H9 (cell line): Measurements from ENCODE around the gene GADD45A. TPM values are rescaled to one million over a fixed set of nuclear protein-coding genes. Genes with fewer than 3 reads are reported as not detected.

Experiments
- DNase-seq: peaks from one replicate; pipeline ENCODE4 v3.0.0-alpha.2; 2017
- H2AFZ ChIP-seq: one replicate; pipeline ENCODE4 v1.6.1; 2013; ENCODE audit warnings: mild to moderate bottlenecking, low read length, control low read depth, moderate library complexity
- H2AK5ac ChIP-seq: 2 replicates; pipeline ENCODE4 v1.6.1; 2013; ENCODE audit warnings: low read length, control low read depth, mixed read lengths; ENCODE audit not compliant: insufficient read length
- H2BK120ac ChIP-seq: one replicate; pipeline ENCODE4 v1.6.1; 2013; ENCODE audit warnings: low read depth, mild to moderate bottlenecking, low read length, control low read depth, inconsistent platforms; ENCODE audit not compliant: poor library complexity, severe bottlenecking
- H2BK12ac ChIP-seq: 2 replicates; pipeline ENCODE4 v1.6.1; 2013; ENCODE audit warnings: low read length, control low read depth, mixed read lengths, low read depth; ENCODE audit not compliant: insufficient read length
- H2BK15ac ChIP-seq: 2 replicates; pipeline ENCODE4 v1.6.1; 2013; ENCODE audit warnings: low read depth, low read length, control low read depth
- H2BK20ac ChIP-seq: one replicate; pipeline ENCODE4 v1.6.1; 2013; ENCODE audit warnings: low read depth, mild to moderate bottlenecking, low read length, control low read depth, inconsistent platforms; ENCODE audit not compliant: poor library complexity, severe bottlenecking
- H2BK5ac ChIP-seq: 2 replicates; pipeline ENCODE4 v1.6.1; 2013; ENCODE audit warnings: low read length, control low read depth, mixed read lengths; ENCODE audit not compliant: insufficient read length
- H3K14ac ChIP-seq: 2 replicates; pipeline ENCODE4 v1.6.1; 2013; ENCODE audit warnings: low read length, control low read depth; ENCODE audit not compliant: insufficient read depth
- H3K18ac ChIP-seq: 2 replicates; pipeline ENCODE4 v1.6.1; 2013; ENCODE audit warnings: low read depth, mild to moderate bottlenecking, mixed read lengths, low read length, control low read depth; ENCODE audit not compliant: insufficient read length
- H3K23ac ChIP-seq: 2 replicates; pipeline ENCODE4 v1.6.1; 2013; ENCODE audit warnings: low read length, control low read depth, mixed read lengths, low read depth; ENCODE audit not compliant: insufficient read length
- H3K23me2 ChIP-seq: 2 replicates; pipeline ENCODE4 v1.6.1; 2013; ENCODE audit warnings: low read depth, mild to moderate bottlenecking, mixed read lengths, low read length, control low read depth; ENCODE audit not compliant: insufficient read length, poor library complexity, severe bottlenecking
- H3K27ac ChIP-seq: 2 replicates; pipeline ENCODE4 v1.5.1; 2013; ENCODE audit warnings: low read length, control low read depth, mixed read lengths, low read depth; ENCODE audit not compliant: insufficient read length
- H3K27me3 ChIP-seq: 2 replicates; pipeline ENCODE4 v1.6.1; 2013; ENCODE audit warnings: low read length, control low read depth, inconsistent platforms; ENCODE audit not compliant: insufficient read depth
- H3K4ac ChIP-seq: 2 replicates; pipeline ENCODE4 v1.6.1; 2013; ENCODE audit warnings: low read depth, mild to moderate bottlenecking, control low read depth, inconsistent platforms, low read length, moderate library complexity
- H3K4me1 ChIP-seq: 2 replicates; pipeline ENCODE4 v1.6.1; 2013; ENCODE audit warnings: low read length, control low read depth, inconsistent platforms; ENCODE audit not compliant: insufficient read depth
- H3K4me2 ChIP-seq: 2 replicates; pipeline ENCODE4 v1.6.1; 2013; ENCODE audit warnings: low read length, control low read depth, mixed read lengths; ENCODE audit not compliant: insufficient read length, insufficient read depth
- H3K56ac ChIP-seq: 2 replicates; pipeline ENCODE4 v1.6.1; 2013; ENCODE audit warnings: low read depth, mild to moderate bottlenecking, mixed read lengths, low read length, control low read depth; ENCODE audit not compliant: insufficient read length
- H3K79me1 ChIP-seq: 2 replicates; pipeline ENCODE4 v1.6.1; 2013; ENCODE audit warnings: low read depth, mild to moderate bottlenecking, moderate library complexity, low read length, control low read depth, inconsistent platforms; ENCODE audit not compliant: insufficient read depth, poor library complexity, severe bottlenecking
- H3K79me2 ChIP-seq: 2 replicates; pipeline ENCODE4 v1.6.1; 2013; ENCODE audit warnings: low read length, control low read depth, inconsistent platforms; ENCODE audit not compliant: insufficient read depth
- H3K9ac ChIP-seq: 2 replicates; pipeline ENCODE4 v1.6.1; 2013; ENCODE audit warnings: low read length, control low read depth, mixed read lengths; ENCODE audit not compliant: insufficient read length; ENCODE audit errors: extremely low read depth
- H3K9me3 ChIP-seq: one replicate; pipeline ENCODE4 v1.6.1; 2013; ENCODE audit warnings: low read depth, low read length, inconsistent platforms; ENCODE audit not compliant: control insufficient read depth
- H3T11ph ChIP-seq: one replicate; pipeline ENCODE4 v1.6.1; 2013; ENCODE audit warnings: mild to moderate bottlenecking, low read length, control low read depth, inconsistent platforms
- H4K20me1 ChIP-seq: one replicate; pipeline ENCODE4 v1.6.1; 2013; ENCODE audit not compliant: control insufficient read depth, insufficient read length, insufficient read depth
- H4K5ac ChIP-seq: 2 replicates; pipeline ENCODE4 v1.6.1; 2013; ENCODE audit warnings: low read depth, mild to moderate bottlenecking, mixed read lengths, low read length, control low read depth; ENCODE audit not compliant: insufficient read length
- H4K8ac ChIP-seq: replicated peaks from 2 replicates; pipeline ENCODE4 v1.6.1; 2013; ENCODE audit warnings: low read length, control low read depth, mixed read lengths, low read depth; ENCODE audit not compliant: insufficient read length
- H4K91ac ChIP-seq: 2 replicates; pipeline ENCODE4 v1.6.1; 2013; ENCODE audit warnings: low read depth, mild to moderate bottlenecking, moderate library complexity, mixed read lengths, low read length, control low read depth; ENCODE audit not compliant: insufficient read length
- H3K27ac Mint-ChIP-seq, 3 experiments: 2 replicates in 2 of 3; 3 replicates in 1 of 3; pipeline ENCODE4 v1.8.0; 2020 to 2021; ENCODE audit warnings: mixed read lengths in 3 of 3, mild to moderate bottlenecking in 1 of 3, moderate library complexity in 1 of 3
- H3K27me3 Mint-ChIP-seq: 2 replicates; pipeline ENCODE4 v1.8.0; 2021; ENCODE audit warnings: low read depth, mild to moderate bottlenecking, moderate library complexity, mixed read lengths
- H3K36me3 Mint-ChIP-seq, 3 experiments: 2 replicates in 2 of 3; 3 replicates in 1 of 3; pipeline ENCODE4 v1.8.0; 2020 to 2021; ENCODE audit warnings: low read depth in 3 of 3, mixed read lengths in 3 of 3; ENCODE audit not compliant: insufficient read depth in 1 of 3
- H3K4me1 Mint-ChIP-seq, 2 experiments: 2 replicates each; pipeline ENCODE4 v1.8.0; 2020; ENCODE audit warnings: mixed read lengths in 2 of 2
- H3K4me3 Mint-ChIP-seq, 2 experiments: 2 replicates in 1 of 2; 3 replicates in 1 of 2; pipeline ENCODE4 v1.8.0; 2020 to 2021; ENCODE audit warnings: mild to moderate bottlenecking in 2 of 2, mixed read lengths in 2 of 2, moderate library complexity in 1 of 2
- H3K9me3 Mint-ChIP-seq, 2 experiments: 2 replicates in 1 of 2; 3 replicates in 1 of 2; pipeline ENCODE4 v1.8.0; 2020; ENCODE audit warnings: mild to moderate bottlenecking in 2 of 2, mixed read lengths in 2 of 2, moderate library complexity in 1 of 2
- WGBS: extraction: QIAGEN DNeasy Blood & Tissue Kit; methylation state at CpG from one replicate; pipeline ENCODE4 v1.1.7; 2013; ENCODE audit warnings: missing lambda C conversion rate, low lambda C conversion rate, mixed read lengths; ENCODE audit not compliant: insufficient read length; ENCODE audit errors: extremely low coverage; 5-methylcytosine and 5-hydroxymethylcytosine counted together
- total RNA-seq: library from RNA; stranded (reverse); gene quantifications from 2 replicates; pipeline ENCODE4 v1.2.1, GENCODE V29; 2021
- TF ChIP-seq, protein P1 (sequence below): fragments of 200-600 bp; sonication (generic); conservative IDR thresholded peaks from 3 replicates; pipeline ENCODE4 v1.8.0; 2021; ENCODE audit warnings: antibody characterized with exemption, mild to moderate bottlenecking

The GADD45A gene
- total RNA-seq, 1 experiment from 2014 or later: 22.8 TPM

DNA sequence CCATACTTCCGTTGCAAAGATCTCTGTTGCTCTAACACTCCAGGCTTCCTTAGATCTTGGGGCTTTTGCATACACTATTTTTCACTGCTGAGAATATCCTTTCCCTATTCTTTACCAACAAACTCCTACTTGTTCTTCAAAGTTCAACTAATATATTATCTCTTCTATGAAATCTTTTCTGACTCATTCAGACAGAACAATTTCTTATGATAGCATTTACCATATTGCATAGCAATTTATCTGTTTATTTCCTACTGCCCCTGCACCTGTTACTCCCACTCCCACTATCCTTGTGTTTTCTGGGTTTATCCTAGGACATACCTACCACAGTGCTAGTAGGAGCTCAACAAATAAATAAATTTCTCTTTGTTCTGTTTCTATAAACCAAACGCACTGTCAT is 11.0 kb downstream of the GADD45A start:
- no peak overlapping the region for H2BK12ac ChIP-seq
- H3K4ac ChIP-seq: no peak overlapping the region
- DNase-seq: no peak

More for the DNA sequence above, 11.0 kb downstream of the GADD45A start:
- H3K14ac ChIP-seq: no peak overlapping the region
- peaks cover under 1% of the 10 kb centered on the region; the same call in 1 of the 2 replicates for H3K4me1 ChIP-seq
- no peaks in the 10 kb centered on the region for H3K79me1 ChIP-seq
- Mint-ChIP-seq H3K4me1 (peaks cover 7 to 18% of the 10 kb centered on the region in 2 experiments), H3K36me3 (no peaks in the 10 kb centered on the region), H3K9me3 (peaks cover 0 to 1% of the 10 kb centered on the region in 2 experiments; a peak in 1 of 5 replicates), H3K4me3 (no peak overlapping the region), H3K27ac (no peak overlapping the region), H3K27me3 (0 out of 2 replicates have a peak, but pooled peaks cover 1% of the 10 kb centered on the region)
- no peak overlapping the region for H2BK5ac ChIP-seq
- no peak overlapping the region for H2BK120ac ChIP-seq
- no peak overlapping the region for H2BK15ac ChIP-seq
- no peak overlapping the region for H2AK5ac ChIP-seq
- no peak overlapping the region for H2AFZ ChIP-seq
- no CpG with 5 or more reads among the region's 2 CpGs for WGBS
- no peak overlapping the region for H3K23ac ChIP-seq
- no peak overlapping the region for H4K5ac ChIP-seq
- H3K4me2 ChIP-seq: no peak overlapping the region
- H3K79me2 ChIP-seq: no peaks in the 10 kb centered on the region
- H3K23me2 ChIP-seq: no peaks in the 10 kb centered on the region
- H3K56ac ChIP-seq: no peak overlapping the region
- TF ChIP-seq, protein P1, sequence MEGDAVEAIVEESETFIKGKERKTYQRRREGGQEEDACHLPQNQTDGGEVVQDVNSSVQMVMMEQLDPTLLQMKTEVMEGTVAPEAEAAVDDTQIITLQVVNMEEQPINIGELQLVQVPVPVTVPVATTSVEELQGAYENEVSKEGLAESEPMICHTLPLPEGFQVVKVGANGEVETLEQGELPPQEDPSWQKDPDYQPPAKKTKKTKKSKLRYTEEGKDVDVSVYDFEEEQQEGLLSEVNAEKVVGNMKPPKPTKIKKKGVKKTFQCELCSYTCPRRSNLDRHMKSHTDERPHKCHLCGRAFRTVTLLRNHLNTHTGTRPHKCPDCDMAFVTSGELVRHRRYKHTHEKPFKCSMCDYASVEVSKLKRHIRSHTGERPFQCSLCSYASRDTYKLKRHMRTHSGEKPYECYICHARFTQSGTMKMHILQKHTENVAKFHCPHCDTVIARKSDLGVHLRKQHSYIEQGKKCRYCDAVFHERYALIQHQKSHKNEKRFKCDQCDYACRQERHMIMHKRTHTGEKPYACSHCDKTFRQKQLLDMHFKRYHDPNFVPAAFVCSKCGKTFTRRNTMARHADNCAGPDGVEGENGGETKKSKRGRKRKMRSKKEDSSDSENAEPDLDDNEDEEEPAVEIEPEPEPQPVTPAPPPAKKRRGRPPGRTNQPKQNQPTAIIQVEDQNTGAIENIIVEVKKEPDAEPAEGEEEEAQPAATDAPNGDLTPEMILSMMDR: no peak
- H3K27ac ChIP-seq: no peak overlapping the region
- no peak overlapping the region for H3K9ac ChIP-seq
- no peaks in the 10 kb centered on the region for H4K20me1 ChIP-seq
- no peak overlapping the region for H3K18ac ChIP-seq
- no peak overlapping the region for H4K91ac ChIP-seq
- no peaks in the 10 kb centered on the region for H3K9me3 ChIP-seq
- H3K27me3 ChIP-seq: no peaks in the 10 kb centered on the region
- no peak overlapping the region for H4K8ac ChIP-seq
- no peak overlapping the region for H3T11ph ChIP-seq
- H2BK20ac ChIP-seq: no peak overlapping the region
